Kidney glomerular epithelial cell (primary cell): ENCODE results near the gene PTPRB.
"Not testable (repeated sequence)": the region's sequence is repeated elsewhere in the genome, so short reads cannot be mapped to it uniquely, and the experiment has no call there.

ENCODE experiments used
- DNase-seq: peaks from one replicate; lab custom pipeline; 2025; lab: John Stamatoyannopoulos, UW

PTPRB gene

DNA sequence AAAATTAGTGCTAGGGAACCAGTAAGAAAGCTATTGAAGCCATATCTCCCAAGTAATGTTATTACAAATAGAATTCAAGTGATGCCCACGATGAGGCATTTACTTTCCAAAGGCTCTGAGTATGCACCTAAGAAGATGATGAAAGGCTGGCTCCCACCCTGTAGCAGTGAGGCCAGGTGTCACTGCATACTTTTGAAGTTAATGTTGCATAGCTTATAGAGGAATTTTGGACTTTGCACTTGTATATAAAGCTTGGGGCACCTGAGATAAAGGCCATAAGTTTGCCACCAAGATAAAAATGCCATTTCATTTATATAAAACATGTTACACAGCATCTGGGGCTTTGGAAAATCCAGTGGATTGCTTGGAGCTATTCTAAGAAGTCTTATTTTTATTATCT is 96.2 kb downstream of the PTPRB start:
- DNase-seq = no peak

DNA sequence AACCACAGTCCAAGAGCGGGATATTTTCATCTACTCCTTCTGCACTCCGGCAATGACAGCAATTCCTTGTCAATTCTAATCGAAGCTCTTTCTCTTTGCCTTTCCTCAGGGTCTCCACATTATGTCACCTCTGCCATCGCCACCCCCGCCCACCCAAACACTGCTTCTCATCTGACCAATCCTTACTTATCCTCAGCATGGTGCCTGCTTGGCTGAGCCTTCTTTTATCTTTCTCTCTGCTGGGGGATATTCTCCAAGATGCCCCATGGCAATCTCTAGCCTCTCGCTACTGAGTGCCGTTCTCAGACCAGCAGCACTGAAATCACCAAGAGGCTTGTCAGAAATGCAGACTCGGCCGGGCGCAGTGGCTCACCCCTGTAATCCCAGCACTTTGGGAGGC is 100.6 kb downstream of the PTPRB start:
- DNase-seq = no peak

DNA sequence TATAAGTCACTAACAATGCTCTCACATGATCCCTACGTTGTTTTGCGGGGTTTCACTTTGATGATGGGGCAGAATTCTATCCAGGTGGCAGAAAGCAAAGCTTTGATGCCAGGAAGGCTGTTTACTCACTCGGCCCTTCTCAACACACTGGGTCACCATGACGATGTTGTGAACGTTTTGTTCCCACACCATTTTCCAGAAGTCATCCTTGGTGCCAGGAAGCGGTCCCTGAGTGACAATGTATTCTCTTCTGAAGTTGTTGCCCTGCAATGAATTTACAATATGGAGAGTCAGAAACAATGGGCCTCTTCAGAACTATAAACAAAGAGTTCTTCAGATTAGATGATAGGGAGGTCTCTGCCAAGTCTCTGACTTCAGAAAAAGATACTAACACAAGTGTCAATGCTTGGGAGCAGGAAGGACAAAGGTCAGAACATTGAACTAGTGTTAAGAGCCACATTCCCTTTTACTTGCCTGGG is 101.3 kb downstream of the PTPRB start:
- no peak for DNase-seq

DNA sequence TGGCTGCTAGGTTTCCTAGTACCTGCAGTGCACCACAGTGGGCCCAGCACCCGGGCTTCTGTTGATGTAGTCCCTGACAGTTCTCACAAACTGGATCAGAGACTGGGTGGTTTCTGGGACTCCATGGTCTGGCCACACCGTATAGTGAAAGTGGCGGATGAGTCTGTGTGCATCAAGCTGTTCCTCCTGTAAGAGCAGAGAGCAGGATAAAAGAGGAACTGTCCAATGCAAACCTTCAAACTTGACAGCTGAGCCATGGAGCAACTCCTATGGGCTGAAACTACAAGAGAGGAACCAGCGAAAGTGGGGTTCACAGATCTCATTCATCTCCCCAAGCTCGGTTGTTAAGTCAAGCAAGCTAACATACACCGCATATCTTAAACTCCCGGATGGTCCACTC is 102.8 kb downstream of the PTPRB start:
- DNase-seq = no peak

DNA sequence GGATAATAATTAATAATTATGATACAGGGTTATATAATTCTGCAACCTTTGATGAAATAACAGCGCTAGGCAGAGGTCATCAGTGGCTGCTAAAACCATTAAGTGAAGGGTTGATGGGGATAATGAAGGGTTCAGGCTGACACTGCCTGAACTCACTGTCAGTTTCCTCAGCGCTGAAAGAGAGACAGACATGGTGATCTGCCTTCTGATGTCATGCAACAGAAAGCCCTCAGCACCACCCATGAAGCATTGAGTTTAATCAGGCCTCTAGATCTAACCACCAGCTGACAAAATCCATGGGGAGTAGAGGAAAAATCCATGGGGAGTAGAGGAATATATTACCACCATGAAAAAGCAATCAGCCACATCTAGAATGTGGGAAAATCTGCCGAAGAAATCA is 107.6 kb downstream of the PTPRB start:
- no peak for DNase-seq

DNA sequence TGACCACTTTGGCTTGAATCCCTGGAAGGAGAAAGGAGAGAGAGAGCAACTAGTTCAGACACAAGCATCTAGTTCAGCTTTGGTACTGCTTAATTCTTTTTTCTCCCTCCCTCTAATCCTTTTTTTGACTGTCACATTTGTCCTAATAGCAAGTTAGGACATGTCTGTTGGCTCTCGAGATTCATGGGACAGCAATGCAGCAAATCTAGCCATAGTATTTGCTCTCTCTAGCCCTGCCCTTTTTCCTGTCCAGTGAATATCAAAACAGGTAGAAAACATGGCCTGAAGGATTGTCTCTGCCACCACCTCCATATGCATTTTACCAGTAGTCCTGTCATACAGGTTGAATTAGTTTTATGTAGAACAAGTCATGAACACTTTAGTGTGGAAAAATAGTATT is 116.4 kb downstream of the PTPRB start:
- DNase-seq = no peak

DNA sequence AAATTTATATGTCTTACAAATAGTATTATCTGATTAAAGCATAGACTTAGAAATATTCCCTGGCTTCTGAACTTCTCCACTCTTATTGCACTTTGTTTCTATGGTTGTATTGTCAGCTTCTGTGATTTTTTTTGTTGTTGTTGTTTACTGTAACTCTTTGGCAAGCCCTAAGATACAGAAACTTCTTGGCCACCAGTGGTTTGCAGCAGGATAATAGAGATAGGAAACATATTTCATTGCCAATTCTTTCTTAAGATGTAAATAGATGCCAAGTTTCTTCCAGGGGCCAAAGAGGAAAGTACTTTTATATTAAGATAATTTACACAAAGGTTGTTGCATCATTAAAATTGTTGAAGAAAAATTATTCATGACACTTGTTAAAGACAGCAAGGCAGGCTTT is 123.8 kb downstream of the PTPRB start:
- no peak for DNase-seq

DNA sequence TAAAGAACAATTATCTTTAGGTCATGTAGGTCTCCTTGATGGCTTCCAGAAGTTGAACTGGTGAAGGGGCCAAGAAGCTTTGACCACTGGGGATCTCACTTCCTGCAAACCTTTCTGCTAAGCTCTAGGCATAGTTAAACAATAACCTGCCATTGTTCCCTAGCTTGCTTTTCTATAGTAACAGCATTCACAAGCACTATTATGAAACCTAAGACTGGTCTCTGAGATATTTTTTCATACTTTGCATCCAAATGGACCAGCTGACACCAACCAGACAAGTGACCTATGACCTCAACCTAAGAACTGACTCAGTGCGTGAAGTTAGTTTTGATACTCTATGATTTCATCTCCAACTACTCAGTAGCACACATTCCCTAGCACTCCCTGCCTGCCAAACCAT is 129.1 kb downstream of the PTPRB start:
- no peak for DNase-seq

DNA sequence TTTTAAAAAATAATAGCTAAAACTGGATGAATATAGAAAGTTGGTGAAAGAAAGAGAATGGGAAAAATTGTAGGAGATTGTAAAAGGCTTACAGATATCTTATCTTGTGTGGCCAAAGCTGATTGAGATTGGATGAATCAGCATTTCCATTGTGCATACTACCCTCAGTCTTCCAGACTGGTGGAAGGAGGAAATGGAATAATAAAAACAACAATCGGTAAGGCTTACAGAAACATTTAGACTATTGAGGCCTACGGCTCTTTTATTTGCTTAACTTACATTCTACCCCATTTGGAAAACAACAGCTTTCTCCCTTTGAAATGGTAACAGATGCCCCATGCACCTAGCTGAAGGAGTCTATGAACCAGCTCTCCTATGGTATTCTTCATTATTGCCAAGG is 129.8 kb downstream of the PTPRB start:
- no peak for DNase-seq

DNA sequence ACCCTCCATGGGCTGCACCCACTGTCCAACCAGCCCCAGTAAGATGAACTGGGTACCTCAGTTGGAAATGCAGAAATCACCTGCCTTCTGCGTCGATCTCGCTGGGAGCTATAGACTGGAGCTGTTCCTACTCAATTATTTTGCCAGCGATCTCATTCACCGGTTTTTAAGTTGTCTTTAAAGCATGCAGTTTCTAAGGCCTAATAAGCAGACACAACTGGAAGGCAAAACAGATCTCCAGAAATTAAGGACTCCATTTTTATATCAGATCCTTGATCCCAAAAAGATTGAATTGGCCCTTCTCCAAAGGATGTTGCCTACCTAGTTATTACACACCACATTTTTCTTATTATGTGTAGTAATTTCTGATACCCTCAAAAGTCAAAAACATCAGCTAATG is 139.7 kb downstream of the PTPRB start:
- no peak for DNase-seq

DNA sequence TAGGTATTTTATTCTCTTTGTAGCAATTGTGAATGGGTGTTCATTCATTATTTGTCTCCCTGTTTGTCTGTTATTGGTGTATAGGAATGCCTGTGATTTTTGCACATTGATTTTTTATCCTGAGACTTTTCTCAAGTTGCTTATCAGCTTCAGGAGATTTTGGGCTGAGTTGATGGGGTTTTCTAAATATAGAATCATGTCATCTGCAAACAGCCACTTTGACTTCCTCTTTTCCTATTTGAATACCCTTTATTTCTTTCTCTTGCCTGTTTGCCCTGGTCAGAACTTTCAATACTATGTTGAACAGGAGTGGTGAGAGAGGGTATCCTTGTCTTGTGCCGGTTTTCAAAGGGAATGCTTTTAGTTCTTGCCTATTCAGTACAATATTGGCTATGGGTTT is 144.3 kb downstream of the PTPRB start:
- not testable (repeated sequence) for DNase-seq

DNA sequence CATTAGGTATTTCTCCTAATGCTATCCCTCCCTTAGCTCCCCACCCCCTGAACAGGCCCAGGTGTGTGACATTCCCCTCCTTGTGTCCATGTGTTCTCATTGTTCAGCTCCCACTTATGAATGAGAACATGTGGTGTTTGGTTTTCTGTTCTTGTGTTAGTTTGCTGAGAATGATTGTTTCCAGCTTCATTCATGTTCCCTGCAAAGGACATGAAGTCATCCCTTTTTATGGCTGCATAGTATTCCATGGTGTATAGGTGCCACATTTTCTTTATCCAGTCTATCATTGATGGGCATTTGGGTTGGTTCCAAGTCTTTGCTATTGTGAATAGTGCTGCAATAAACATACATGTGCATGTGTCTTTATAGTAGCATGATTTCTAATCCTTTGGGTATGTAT is 146.3 kb downstream of the PTPRB start:
- DNase-seq = not testable (repeated sequence)

DNA sequence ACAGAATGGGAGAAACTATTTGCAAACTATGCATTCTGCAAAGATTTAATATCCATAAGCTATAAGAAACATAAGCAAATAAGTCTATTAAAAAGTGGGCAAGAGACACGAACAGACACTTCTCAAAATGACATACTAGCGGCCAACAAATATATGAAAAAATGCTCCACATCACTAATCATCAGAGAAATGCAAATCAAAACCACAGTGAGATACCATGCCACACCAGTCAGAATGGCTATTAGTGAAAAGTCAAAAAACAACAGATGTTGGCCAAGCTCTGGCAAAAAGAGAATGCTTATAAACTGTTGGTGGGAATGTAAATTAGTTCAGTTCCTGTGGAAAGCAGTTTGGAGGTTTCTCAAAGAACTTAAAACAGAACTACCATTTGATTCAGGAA is 149.8 kb downstream of the PTPRB start:
- DNase-seq = no peak

DNA sequence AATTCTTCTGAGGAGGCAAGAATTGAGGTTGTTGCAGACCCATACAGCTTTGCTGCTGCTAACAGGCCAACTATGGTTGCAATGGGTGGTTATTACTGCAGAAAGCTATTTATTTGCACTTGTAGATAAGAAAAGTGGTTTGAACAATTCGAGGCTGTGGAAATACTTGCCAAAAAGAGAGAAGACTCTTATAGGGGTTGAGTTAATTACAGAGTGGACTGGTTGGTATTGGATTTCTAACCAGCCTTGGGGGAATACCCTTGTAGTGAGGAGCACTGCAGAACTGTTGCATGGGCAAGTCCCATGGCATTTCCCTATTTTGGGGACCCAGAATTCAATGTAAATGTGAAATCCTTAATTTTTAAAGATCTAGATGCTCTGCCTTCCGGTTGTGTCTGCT is 150.6 kb downstream of the PTPRB start:
- DNase-seq = no peak

DNA sequence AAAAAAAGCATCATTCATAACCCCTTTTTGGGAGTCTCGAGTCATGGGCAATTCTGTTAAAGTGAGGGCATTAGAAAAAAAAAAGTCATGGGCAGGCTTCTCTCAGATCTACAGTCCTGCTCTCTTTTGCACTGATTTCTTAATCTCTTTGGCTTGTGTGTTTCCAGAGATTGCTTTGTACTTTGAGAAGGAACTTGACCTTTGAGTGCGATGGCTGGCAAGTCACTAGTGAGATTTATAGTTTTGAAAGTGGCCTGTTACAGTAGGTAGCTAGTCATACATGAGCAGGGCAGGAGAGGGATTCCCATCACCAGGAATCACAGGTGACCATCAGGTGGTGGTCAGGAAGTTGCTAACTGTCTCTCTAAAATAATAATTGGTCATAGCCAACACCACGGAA is 151.5 kb downstream of the PTPRB start:
- no peak for DNase-seq

DNA sequence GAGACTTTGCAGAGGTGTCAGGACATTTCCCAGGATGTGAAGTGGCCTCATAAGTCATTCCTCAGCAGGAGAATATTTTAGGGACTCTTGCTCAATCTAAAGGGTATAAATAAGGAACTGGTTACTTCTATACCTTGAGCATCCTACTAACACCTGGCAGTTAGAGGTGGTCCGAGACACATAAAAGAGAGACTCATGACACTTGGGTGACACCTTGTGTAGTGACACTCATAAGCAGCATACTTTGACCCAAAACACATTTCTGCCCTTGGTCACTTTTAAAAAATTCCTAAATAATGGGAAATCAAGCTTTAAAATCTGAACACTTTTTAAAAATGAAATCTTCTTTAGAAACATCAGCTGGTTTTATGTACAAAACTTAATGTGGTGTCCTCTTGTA is 152.8 kb downstream of the PTPRB start:
- DNase-seq = no peak

DNA sequence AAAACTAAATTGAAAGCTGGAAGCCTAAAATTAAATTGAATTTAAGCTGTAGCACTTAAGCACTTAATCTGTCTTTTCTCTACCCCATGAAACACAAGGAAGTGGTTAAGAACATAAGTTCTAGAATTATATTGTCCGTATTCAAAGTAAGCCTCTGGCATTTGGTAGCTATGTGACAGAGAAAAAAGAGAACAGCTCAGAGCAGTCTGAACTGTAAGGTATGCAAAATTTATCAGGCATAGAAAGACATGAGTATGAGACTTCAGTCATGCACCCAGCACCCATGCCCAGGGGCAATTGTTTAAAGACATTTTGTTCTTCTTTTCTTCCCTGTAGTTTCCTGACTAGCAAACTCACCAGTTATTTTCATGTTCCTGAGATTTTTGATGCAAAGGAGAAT is 154.5 kb downstream of the PTPRB start:
- DNase-seq = no peak

DNA sequence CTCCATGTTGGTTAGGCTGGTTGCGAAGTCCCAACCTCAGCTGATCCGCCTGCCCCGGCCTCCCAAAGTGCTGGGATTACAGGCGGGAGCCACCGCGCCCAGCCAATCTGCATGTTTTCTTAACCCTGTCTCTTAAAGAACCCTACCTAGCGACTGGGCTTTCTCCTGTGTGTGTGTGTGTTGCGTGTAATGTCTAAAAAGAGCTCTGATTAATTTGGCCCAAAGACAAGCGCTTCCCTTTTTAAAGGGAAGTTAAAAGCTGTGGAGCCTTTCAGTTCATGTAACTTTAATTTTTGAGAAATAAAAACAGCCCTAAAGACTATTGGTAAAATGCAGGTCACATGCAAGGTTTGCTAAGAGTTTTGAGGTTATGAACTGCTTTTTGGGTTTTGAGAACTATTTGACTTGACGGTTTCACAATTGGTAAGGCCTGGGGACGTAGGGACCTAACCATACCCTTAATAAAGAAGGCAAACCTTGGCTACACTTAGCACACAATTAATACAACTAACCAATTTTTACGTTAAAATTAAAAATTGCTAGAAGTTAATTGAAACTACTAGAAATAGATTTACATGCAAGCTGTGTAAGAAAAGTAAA is 167.9 kb downstream of the PTPRB start:
- DNase-seq = no peak

DNA sequence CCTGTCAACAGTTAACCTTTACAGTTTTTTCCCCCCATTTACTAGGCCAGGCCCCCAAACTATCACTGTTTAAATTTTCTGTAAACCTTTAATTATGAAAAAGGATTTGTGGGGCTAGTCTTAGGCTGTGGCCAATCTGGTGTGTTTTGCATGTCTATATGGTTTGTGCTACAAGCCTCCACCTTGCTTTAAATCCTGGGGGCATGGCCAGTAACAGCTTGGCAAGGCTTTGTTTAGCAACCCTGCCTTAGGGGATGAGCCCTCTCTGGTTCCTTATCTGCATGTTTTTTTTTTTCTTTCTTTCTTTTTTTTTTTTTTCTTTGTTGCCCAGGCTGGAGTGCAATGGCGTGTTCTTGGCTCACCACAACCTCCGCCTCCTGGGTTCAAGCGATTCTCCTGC is 168.5 kb downstream of the PTPRB start:
- no peak for DNase-seq

DNA sequence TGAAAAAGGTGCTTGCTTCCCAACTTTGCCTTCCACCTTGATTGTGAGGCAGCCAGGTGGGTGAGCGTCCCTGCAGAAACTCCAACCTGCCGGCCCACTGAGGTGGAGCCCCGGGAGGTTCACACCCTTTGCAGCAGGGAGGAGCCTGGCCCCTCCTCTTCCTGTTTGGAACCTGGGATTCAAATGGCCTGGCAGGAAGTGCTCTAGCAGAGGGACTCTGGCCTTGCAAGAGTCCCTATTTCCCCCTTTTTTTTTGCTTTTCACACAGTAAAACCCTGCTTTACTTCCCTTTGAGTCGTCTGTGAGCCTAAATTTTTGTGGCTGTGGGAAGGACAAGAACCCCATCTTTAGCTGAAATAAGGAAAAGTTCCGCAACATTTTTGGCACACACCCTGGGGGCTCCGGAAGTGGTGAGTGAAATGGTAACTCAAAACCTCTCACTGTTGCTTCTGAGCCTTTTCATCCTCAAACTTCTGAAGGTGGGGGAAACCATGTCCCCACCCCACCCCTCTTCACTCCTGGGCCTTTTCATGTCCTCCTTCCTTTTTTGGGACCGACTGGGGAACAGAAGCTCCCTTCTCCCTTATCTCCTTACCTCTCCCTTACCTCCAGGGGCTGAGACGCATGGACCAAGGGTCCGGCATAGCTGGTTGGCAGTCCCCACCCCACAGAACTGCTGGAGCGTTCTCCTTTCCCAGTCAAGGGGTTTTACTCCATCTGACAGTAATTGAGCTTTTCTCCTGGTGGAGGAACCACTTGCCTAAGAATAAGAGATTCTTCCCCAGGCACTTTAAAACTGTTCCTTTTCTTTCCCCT is 169.1 kb downstream of the PTPRB start:
- no peak for DNase-seq

DNA sequence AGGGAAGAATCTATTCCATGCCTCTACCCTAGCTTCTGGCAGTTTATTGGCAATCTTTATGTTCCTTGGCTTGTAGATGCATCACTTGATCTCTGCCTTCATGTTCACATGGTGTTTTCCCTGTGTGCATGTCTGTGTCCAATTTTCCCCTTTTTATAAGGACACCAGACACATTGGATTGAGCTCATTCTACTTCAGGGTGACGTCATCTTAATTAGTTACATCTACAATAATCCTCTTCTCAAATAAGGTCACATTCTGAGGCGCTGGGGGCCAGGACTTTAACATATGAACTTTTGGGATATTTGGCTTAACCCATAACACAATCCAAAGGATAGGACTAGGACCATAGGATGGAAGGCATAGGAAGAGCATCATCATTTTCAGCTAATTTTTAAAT is 169.8 kb downstream of the PTPRB start:
- DNase-seq = no peak

DNA sequence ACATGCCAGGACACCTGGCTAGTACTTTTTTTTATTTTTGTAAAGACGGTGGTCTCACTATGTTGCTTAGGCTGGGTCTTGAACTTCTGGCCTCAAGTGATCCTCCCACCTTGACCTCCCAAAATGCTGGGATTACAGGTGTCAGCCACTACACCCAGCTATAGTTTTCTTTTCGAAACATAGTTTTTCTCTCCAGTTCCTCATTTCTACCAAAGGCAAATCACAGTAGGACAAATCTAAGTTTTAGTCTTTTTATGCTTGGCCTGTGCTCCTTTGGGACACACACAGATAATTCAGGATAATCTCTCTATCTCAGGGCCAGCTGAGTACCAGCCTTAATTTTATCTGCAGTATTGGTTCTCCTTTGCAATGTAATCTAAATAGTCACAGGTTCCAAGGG is 170.5 kb downstream of the PTPRB start:
- DNase-seq = no peak
